Measurements from ENCODE around the gene PAPPA2.
"Not testable (repeated sequence)": the region's sequence is repeated elsewhere in the genome, so short reads cannot be mapped to it uniquely, and the experiment has no call there.

PAPPA2 gene

GRCh38 chr1:176462674-176463378 lies at the start of gene PAPPA2:
TSS of gene PAPPA2 (plus strand) at chr1:176463175. CDS start at chr1:176556323, 93,148 bp downstream.
- Histone ChIP-seq H3K36me3 (ENCODE audit: insufficient read depth, low read length) (no peaks in the 10 kb centered on the region), H3K4me1 (ENCODE audit: insufficient read depth, low read length) (no peaks in the 10 kb centered on the region), H3K9me3 (ENCODE audit: low read length) (no peaks in the 10 kb centered on the region), H3K4me3 (ENCODE audit: low read depth in 1 of 2, low read length in 2 of 2) (no peak within 1 kb of the TSS), H3K27me3 (ENCODE audit: control insufficient read depth in 1 of 2, insufficient read depth in 2 of 2, low read length in 2 of 2) (no peaks in the 10 kb centered on the region), H3K9ac (ENCODE audit: low read length) (no peak within 1 kb of the TSS), H3K27ac (ENCODE audit: low read depth, low read length) (no peak within 1 kb of the TSS)

- no peak overlapping the region for H3K27ac ChIP-seq (ENCODE audit: low read depth, low read length)
- H3K27me3 ChIP-seq (ENCODE audit: control insufficient read depth in 1 of 2, insufficient read depth in 2 of 2, low read length in 2 of 2) = no peaks in the 10 kb centered on the region
- H3K9ac ChIP-seq (ENCODE audit: low read length) = no peak overlapping the region
- no peak overlapping the region for H3K4me3 ChIP-seq (ENCODE audit: low read depth in 1 of 2, low read length in 2 of 2)
- no peaks in the 10 kb centered on the region for H3K4me1 ChIP-seq (ENCODE audit: insufficient read depth, low read length)
- H3K9me3 ChIP-seq (ENCODE audit: low read length) = no peaks in the 10 kb centered on the region
- H3K36me3 ChIP-seq (ENCODE audit: insufficient read depth, low read length) = no peaks in the 10 kb centered on the region
These were observed 46.2 kb upstream of the PAPPA2 start for GRCh38 chr1:176416777-176417176.

GRCh38 chr1:176419608-176420007 lies 43.4 kb upstream of the PAPPA2 start:
- H3K4me1 ChIP-seq (ENCODE audit: insufficient read depth, low read length); H3K27me3 ChIP-seq (ENCODE audit: control insufficient read depth in 1 of 2, insufficient read depth in 2 of 2, low read length in 2 of 2); H3K9me3 ChIP-seq (ENCODE audit: low read length); H3K9ac ChIP-seq (ENCODE audit: low read length); H3K27ac ChIP-seq (ENCODE audit: low read depth, low read length); H3K4me3 ChIP-seq (ENCODE audit: low read depth in 1 of 2, low read length in 2 of 2); H3K36me3 ChIP-seq (ENCODE audit: insufficient read depth, low read length): not testable (repeated sequence)

- no peak overlapping the region for H3K9ac ChIP-seq (ENCODE audit: low read length)
- H3K4me1 ChIP-seq (ENCODE audit: insufficient read depth, low read length) = peaks cover 7% of the 10 kb centered on the region
- H3K27me3 ChIP-seq (ENCODE audit: control insufficient read depth in 1 of 2, insufficient read depth in 2 of 2, low read length in 2 of 2) = no peaks in the 10 kb centered on the region
- no peak overlapping the region for H3K27ac ChIP-seq (ENCODE audit: low read depth, low read length)
- no peaks in the 10 kb centered on the region for H3K9me3 ChIP-seq (ENCODE audit: low read length)
- H3K4me3 ChIP-seq (ENCODE audit: low read depth in 1 of 2, low read length in 2 of 2) = no peak overlapping the region
- no peaks in the 10 kb centered on the region for H3K36me3 ChIP-seq (ENCODE audit: insufficient read depth, low read length)
These were observed 28.7 kb upstream of the PAPPA2 start for GRCh38 chr1:176434234-176434633.

- Histone ChIP-seq H3K4me1 (ENCODE audit: insufficient read depth, low read length) (peaks cover 7% of the 10 kb centered on the region), H3K9me3 (ENCODE audit: low read length) (no peaks in the 10 kb centered on the region), H3K36me3 (ENCODE audit: insufficient read depth, low read length) (no peaks in the 10 kb centered on the region), H3K27ac (ENCODE audit: low read depth, low read length) (no peak overlapping the region), H3K9ac (ENCODE audit: low read length) (no peak overlapping the region), H3K4me3 (ENCODE audit: low read depth in 1 of 2, low read length in 2 of 2) (no peak overlapping the region), H3K27me3 (ENCODE audit: control insufficient read depth in 1 of 2, insufficient read depth in 2 of 2, low read length in 2 of 2) (no peaks in the 10 kb centered on the region)
These were observed 26.7 kb upstream of the PAPPA2 start for GRCh38 chr1:176436251-176436650.

GRCh38 chr1:176440176-176440575 lies 22.8 kb upstream of the PAPPA2 start:
- no peak overlapping the region for H3K27ac ChIP-seq (ENCODE audit: low read depth, low read length)
- H3K36me3 ChIP-seq (ENCODE audit: insufficient read depth, low read length) = no peaks in the 10 kb centered on the region
- H3K4me1 ChIP-seq (ENCODE audit: insufficient read depth, low read length) = peaks cover 6% of the 10 kb centered on the region
- no peaks in the 10 kb centered on the region for H3K27me3 ChIP-seq (ENCODE audit: control insufficient read depth in 1 of 2, insufficient read depth in 2 of 2, low read length in 2 of 2)
- no peaks in the 10 kb centered on the region for H3K9me3 ChIP-seq (ENCODE audit: low read length)
- H3K9ac ChIP-seq (ENCODE audit: low read length) = no peak overlapping the region
- no peak overlapping the region for H3K4me3 ChIP-seq (ENCODE audit: low read depth in 1 of 2, low read length in 2 of 2)

GRCh38 chr1:176444286-176444685 lies 18.7 kb upstream of the PAPPA2 start:
- H3K9ac ChIP-seq (ENCODE audit: low read length) = no peak overlapping the region
- no peak overlapping the region for H3K4me3 ChIP-seq (ENCODE audit: low read depth in 1 of 2, low read length in 2 of 2)
- H3K9me3 ChIP-seq (ENCODE audit: low read length) = no peaks in the 10 kb centered on the region
- no peaks in the 10 kb centered on the region for H3K36me3 ChIP-seq (ENCODE audit: insufficient read depth, low read length)
- H3K27ac ChIP-seq (ENCODE audit: low read depth, low read length) = no peak overlapping the region
- H3K4me1 ChIP-seq (ENCODE audit: insufficient read depth, low read length) = no peaks in the 10 kb centered on the region
- H3K27me3 ChIP-seq (ENCODE audit: control insufficient read depth in 1 of 2, insufficient read depth in 2 of 2, low read length in 2 of 2) = no peaks in the 10 kb centered on the region

- no peaks in the 10 kb centered on the region for H3K9me3 ChIP-seq (ENCODE audit: low read length)
- no peak overlapping the region for H3K27ac ChIP-seq (ENCODE audit: low read depth, low read length)
- H3K36me3 ChIP-seq (ENCODE audit: insufficient read depth, low read length) = no peaks in the 10 kb centered on the region
- no peak overlapping the region for H3K9ac ChIP-seq (ENCODE audit: low read length)
- H3K4me1 ChIP-seq (ENCODE audit: insufficient read depth, low read length) = no peaks in the 10 kb centered on the region
- no peak overlapping the region for H3K4me3 ChIP-seq (ENCODE audit: low read depth in 1 of 2, low read length in 2 of 2)
- H3K27me3 ChIP-seq (ENCODE audit: control insufficient read depth in 1 of 2, insufficient read depth in 2 of 2, low read length in 2 of 2) = no peaks in the 10 kb centered on the region
These were observed 17.6 kb upstream of the PAPPA2 start for GRCh38 chr1:176445402-176445801.

GRCh38 chr1:176448340-176448739 lies 14.6 kb upstream of the PAPPA2 start:
- Histone ChIP-seq H3K9ac (ENCODE audit: low read length) (no peak overlapping the region), H3K27ac (ENCODE audit: low read depth, low read length) (no peak overlapping the region), H3K27me3 (ENCODE audit: control insufficient read depth in 1 of 2, insufficient read depth in 2 of 2, low read length in 2 of 2) (no peaks in the 10 kb centered on the region), H3K4me1 (ENCODE audit: insufficient read depth, low read length) (no peaks in the 10 kb centered on the region), H3K36me3 (ENCODE audit: insufficient read depth, low read length) (no peaks in the 10 kb centered on the region), H3K9me3 (ENCODE audit: low read length) (no peaks in the 10 kb centered on the region), H3K4me3 (ENCODE audit: low read depth in 1 of 2, low read length in 2 of 2) (no peak overlapping the region)

- Histone ChIP-seq H3K9ac (ENCODE audit: low read length) (no peak overlapping the region), H3K4me1 (ENCODE audit: insufficient read depth, low read length) (no peaks in the 10 kb centered on the region), H3K27me3 (ENCODE audit: control insufficient read depth in 1 of 2, insufficient read depth in 2 of 2, low read length in 2 of 2) (no peaks in the 10 kb centered on the region), H3K27ac (ENCODE audit: low read depth, low read length) (no peak overlapping the region), H3K9me3 (ENCODE audit: low read length) (no peaks in the 10 kb centered on the region), H3K36me3 (ENCODE audit: insufficient read depth, low read length) (no peaks in the 10 kb centered on the region), H3K4me3 (ENCODE audit: low read depth in 1 of 2, low read length in 2 of 2) (no peak overlapping the region)
These were observed 12.4 kb upstream of the PAPPA2 start for GRCh38 chr1:176450526-176450925.

GRCh38 chr1:176451741-176452140 lies 11.2 kb upstream of the PAPPA2 start:
- not testable (repeated sequence) for H3K9ac ChIP-seq (ENCODE audit: low read length); H3K27ac ChIP-seq (ENCODE audit: low read depth, low read length); H3K9me3 ChIP-seq (ENCODE audit: low read length); H3K27me3 ChIP-seq (ENCODE audit: control insufficient read depth in 1 of 2, insufficient read depth in 2 of 2, low read length in 2 of 2); H3K4me3 ChIP-seq (ENCODE audit: low read depth in 1 of 2, low read length in 2 of 2); H3K4me1 ChIP-seq (ENCODE audit: insufficient read depth, low read length); H3K36me3 ChIP-seq (ENCODE audit: insufficient read depth, low read length)

GRCh38 chr1:176456795-176457194 lies 6.2 kb upstream of the PAPPA2 start:
- Histone ChIP-seq H3K4me3 (ENCODE audit: low read depth in 1 of 2, low read length in 2 of 2) (no peak overlapping the region), H3K27ac (ENCODE audit: low read depth, low read length) (no peak overlapping the region), H3K36me3 (ENCODE audit: insufficient read depth, low read length) (no peaks in the 10 kb centered on the region), H3K9me3 (ENCODE audit: low read length) (no peaks in the 10 kb centered on the region), H3K4me1 (ENCODE audit: insufficient read depth, low read length) (no peaks in the 10 kb centered on the region), H3K27me3 (ENCODE audit: control insufficient read depth in 1 of 2, insufficient read depth in 2 of 2, low read length in 2 of 2) (no peaks in the 10 kb centered on the region), H3K9ac (ENCODE audit: low read length) (no peak overlapping the region)

Measured in muscle layer of colon (tissue), 2 donors.